GM12865 (cell line): ENCODE data around the gene CLCN7.

Source experiments
- DNase-seq: peaks from one replicate; pipeline ENCODE4 v3.0.0; 2010; ENCODE audit warnings: low read depth
- H3K4me3 ChIP-seq: 2 replicates; pipeline ENCODE4 v1.5.1; 2011; ENCODE audit warnings: mild to moderate bottlenecking, low read depth, low read length, control low read depth
- CTCF ChIP-seq: IDR thresholded peaks from 2 replicates; pipeline ENCODE4 v1.5.1; 2011; ENCODE audit warnings: low read length, control low read depth, low read depth, inconsistent platforms; ENCODE audit not compliant: insufficient read depth; ENCODE audit errors: missing control alignments

CLCN7 gene

GRCh38 chr16:1501630-1502029 is 26.8 kb upstream of the CLCN7 start:
- no peak for TF ChIP-seq CTCF
- H3K4me3 ChIP-seq = no peak overlapping the region

GRCh38 chr16:1500465-1501150 is 25.8 kb upstream of the CLCN7 start:
- DNase-seq = no peak
- no peak overlapping the region for H3K4me3 ChIP-seq
- no peak for TF ChIP-seq CTCF

More at GRCh38 chr16:1501630-1502029, 26.8 kb upstream of the CLCN7 start:
- no peak for DNase-seq

GRCh38 chr16:1499756-1500464 is 25.1 kb upstream of the CLCN7 start:
- no peak for TF ChIP-seq CTCF
- DNase-seq = no peak
- no peak overlapping the region for H3K4me3 ChIP-seq

GRCh38 chr16:1498899-1499676 is 24.3 kb upstream of the CLCN7 start:
- DNase-seq = no peak
- no peak overlapping the region for H3K4me3 ChIP-seq
- TF ChIP-seq CTCF = no peak

GRCh38 chr16:1497014-1497598 is 22.3 kb upstream of the CLCN7 start:
- no peak overlapping the region for H3K4me3 ChIP-seq
- DNase-seq = no peak
- TF ChIP-seq CTCF = no peak

GRCh38 chr16:1496464-1496863 is 21.6 kb upstream of the CLCN7 start:
- no peak for TF ChIP-seq CTCF
- no peak overlapping the region for H3K4me3 ChIP-seq
- DNase-seq = no peak
